Thoracic aorta (tissue), 2 donors: ENCODE measurements around the gene NCKAP5L. TPM values are rescaled to one million over a fixed set of nuclear protein-coding genes. Genes with fewer than 3 reads are reported as not detected.

ENCODE experiments used
- ATAC-seq: fragments of 150-250 bp; one replicate; pipeline ENCODE4 v1.8.0; 2017; ENCODE audit warnings: low read depth; ENCODE audit not compliant: insufficient number of reproducible peaks, low FRiP score
- DNase-seq: peaks from one replicate; pipeline ENCODE4 v3.0.0-alpha.2; 2020; ENCODE audit warnings: low spot score
- H3K27ac ChIP-seq, 2 donors: fragments of 200-600 bp; sonication (generic); 1 replicate in 1 of 2; 2 replicates in 1 of 2; pipeline ENCODE4 v1.5.1; 2016; ENCODE audit warnings: mild to moderate bottlenecking in 2 of 2, moderate library complexity in 2 of 2
- H3K27me3 ChIP-seq: fragments of 200-600 bp; sonication (generic); replicated peaks from 2 replicates; pipeline ENCODE4 v1.6.0; 2016; ENCODE audit warnings: mild to moderate bottlenecking; ENCODE audit not compliant: insufficient read depth
- H3K36me3 ChIP-seq: fragments of 200-600 bp; sonication (generic); one replicate; pipeline ENCODE4 v1.5.1; 2016
- H3K4me1 ChIP-seq, 2 donors: fragments of 200-600 bp; sonication (generic); 1 replicate in 1 of 2; 2 replicates in 1 of 2; pipeline versions ENCODE4 v1.5.1 to v1.6.0; 2016; ENCODE audit warnings: low read depth in 2 of 2, mild to moderate bottlenecking in 1 of 2; ENCODE audit not compliant: control insufficient read depth in 1 of 2
- H3K4me3 ChIP-seq: fragments of 200-600 bp; sonication (generic); 2 replicates; pipeline ENCODE4 v1.5.1; 2016; ENCODE audit warnings: mild to moderate bottlenecking
- H3K9me3 ChIP-seq: fragments of 200-600 bp; sonication (generic); 2 replicates; pipeline ENCODE4 v1.5.1; 2016
- CTCF ChIP-seq: fragments of 200-600 bp; sonication (generic); IDR thresholded peaks from one replicate; pipeline ENCODE4 v1.5.1; 2019; ENCODE audit warnings: antibody characterized with exemption
- total RNA-seq, 2 donors: library from RNA; depleted of rRNA; stranded (reverse); fragments of >200 nt; gene quantifications; one replicate each; pipeline versions ENCODE4 v1.1.0 to v1.2.3, GENCODE V29; 2016

Gene NCKAP5L
- total RNA-seq, 2 donors from 2014 or later: 34.9 to 38.0 TPM

DNA sequence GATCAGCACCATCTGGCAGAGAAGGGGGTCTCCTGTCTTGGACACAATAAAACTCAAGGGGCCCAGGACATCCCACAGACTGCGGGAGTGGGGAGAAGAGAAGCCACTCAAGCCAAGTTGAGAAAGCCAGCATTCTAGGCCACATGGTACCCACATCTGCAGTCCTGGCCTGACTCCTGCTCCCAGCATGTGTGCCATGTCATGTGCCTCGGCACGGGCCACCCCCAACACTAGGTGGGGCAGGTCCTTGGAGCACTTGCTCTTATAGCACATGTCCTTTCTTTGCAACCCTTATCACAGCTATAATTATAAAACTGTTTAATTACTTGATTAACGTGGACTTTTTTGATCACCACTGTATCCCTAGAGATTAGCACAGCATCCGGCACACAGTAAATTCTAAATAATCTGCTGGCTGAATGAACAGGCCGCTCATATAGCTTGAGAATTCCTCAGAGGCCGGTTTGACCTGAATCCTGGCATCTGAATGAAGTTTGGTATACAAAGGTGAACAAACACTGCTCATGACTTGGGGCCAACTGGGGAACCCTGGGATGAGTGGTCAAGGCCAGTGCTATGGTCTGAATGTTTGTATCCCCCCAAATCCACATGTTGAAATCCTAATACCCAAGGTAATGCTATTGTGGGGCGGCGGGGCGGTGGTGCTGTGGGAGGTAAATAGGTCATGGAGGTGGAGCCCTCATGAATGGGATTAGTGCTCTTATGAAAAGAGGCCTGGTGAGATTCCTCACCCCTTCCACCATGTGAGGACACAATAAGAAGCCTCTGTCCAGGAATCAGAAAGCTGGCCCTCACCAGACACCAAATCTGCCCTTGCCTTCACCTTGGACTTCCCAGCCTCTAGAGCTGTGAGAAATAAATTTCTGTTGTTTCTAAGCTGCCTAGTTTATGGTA is 6.6 kb downstream of the NCKAP5L start:
- H3K4me1 ChIP-seq: peaks cover 36 to 49% of the 10 kb centered on the region in 2 donors
- H3K9me3 ChIP-seq: no peaks in the 10 kb centered on the region
- no peak for DNase-seq
- no peak overlapping the region for H3K27ac ChIP-seq
- H3K27me3 ChIP-seq: no peaks in the 10 kb centered on the region
- peaks cover 12% of the 10 kb centered on the region for H3K36me3 ChIP-seq
- H3K4me3 ChIP-seq: no peak overlapping the region
- TF ChIP-seq CTCF: no peak
- no peak for ATAC-seq

DNA sequence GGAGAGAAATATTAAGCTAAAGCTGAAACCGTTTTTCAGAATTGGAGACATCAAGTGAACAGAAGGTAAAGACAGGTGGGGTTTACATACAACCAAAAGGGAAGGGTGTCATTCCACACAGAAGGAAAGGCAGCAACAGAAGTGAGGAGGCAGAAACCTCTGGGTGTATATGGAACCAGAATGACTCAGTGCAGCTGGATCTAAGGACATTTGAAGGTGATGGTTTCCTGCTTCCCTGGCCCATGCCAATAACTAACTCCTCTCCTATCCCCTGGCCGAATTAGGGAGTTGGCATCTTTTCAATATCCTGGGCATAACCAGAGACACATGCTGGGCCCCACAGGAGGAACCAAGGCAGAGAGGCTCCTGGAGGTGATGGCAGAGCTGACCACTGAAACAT is 8.4 kb downstream of the NCKAP5L start:
- no peaks in the 10 kb centered on the region for H3K9me3 ChIP-seq
- peaks cover 21% of the 10 kb centered on the region for H3K36me3 ChIP-seq
- no peak for ATAC-seq
- no peak for DNase-seq
- peaks cover 24 to 31% of the 10 kb centered on the region in 2 donors for H3K4me1 ChIP-seq
- no peak for TF ChIP-seq CTCF
- no peak overlapping the region for H3K27ac ChIP-seq
- no peaks in the 10 kb centered on the region for H3K27me3 ChIP-seq
- H3K4me3 ChIP-seq: no peak overlapping the region

DNA sequence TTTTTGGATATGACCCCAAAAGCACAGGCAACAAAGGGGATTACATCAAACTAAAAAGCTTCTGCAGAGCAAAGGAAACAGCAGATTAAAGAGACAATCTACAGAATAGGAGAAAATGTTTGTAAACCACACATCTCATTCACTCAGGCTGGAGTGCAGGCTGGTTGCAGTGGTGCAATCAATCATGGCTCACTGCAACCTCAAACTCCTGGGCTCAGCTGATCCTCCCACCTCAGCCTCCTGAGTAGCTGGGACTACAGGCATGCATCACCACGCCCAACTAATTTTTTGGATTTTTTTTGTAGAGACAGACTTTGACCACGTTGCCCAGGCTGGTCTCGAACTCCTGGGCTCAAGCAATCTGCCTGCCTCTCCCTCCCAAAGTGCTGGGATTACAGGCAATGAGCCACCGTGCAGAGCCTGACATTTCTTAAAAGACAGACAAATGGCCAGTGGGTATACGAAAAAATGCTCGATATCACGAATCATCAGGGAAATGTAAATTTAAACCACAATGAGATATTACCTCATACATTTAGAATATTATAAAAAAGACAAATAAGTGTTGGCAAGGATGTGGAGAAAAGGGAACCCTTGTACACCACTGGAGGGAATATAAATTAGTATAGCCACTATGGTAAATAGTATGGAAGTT is 9.8 kb downstream of the NCKAP5L start:
- no peak for ATAC-seq

GRCh38 chr12:49813131-49813530 is 15.1 kb downstream of the NCKAP5L start:
- Histone ChIP-seq H3K4me1 (peaks cover 16 to 29% of the 10 kb centered on the region in 2 donors), H3K9me3 (no peaks in the 10 kb centered on the region), H3K27ac (no peak overlapping the region), H3K36me3 (peaks cover 10% of the 10 kb centered on the region), H3K27me3 (no peaks in the 10 kb centered on the region), H3K4me3 (no peak overlapping the region)
- TF ChIP-seq CTCF: no peak
- DNase-seq: no peak
- ATAC-seq: no peak

More for the DNA sequence above, 9.8 kb downstream of the NCKAP5L start:
- no peak overlapping the region for H3K27ac ChIP-seq
- peaks cover 17% of the 10 kb centered on the region in 2 donors for H3K4me1 ChIP-seq
- H3K36me3 ChIP-seq: peaks cover 21% of the 10 kb centered on the region
- no peak overlapping the region for H3K4me3 ChIP-seq
- TF ChIP-seq CTCF: no peak
- H3K9me3 ChIP-seq: no peaks in the 10 kb centered on the region
- no peaks in the 10 kb centered on the region for H3K27me3 ChIP-seq
- DNase-seq: no peak

- no peak for TF ChIP-seq CTCF
- Histone ChIP-seq H3K4me3 (no peak overlapping the region), H3K9me3 (no peaks in the 10 kb centered on the region), H3K4me1 (peaks cover 18 to 31% of the 10 kb centered on the region in 2 donors), H3K27ac (no peak overlapping the region), H3K27me3 (no peaks in the 10 kb centered on the region), H3K36me3 (peaks cover 10% of the 10 kb centered on the region)
- DNase-seq (no peak), ATAC-seq (no peak)
Observed at GRCh38 chr12:49811961-49812401, 16.2 kb downstream of the NCKAP5L start.
